K562 (cell line): Measurements from ENCODE around the gene MRGPRF. TPM values are rescaled to one million over a fixed set of nuclear protein-coding genes. Genes with fewer than 3 reads are reported as not detected.

Experiments used
- ATAC-seq: fragments of 200-7000 bp; cut with Tn5 transposase; 3 replicates; pipeline ENCODE4 v1.9.1; 2020; ENCODE audit warnings: moderate library complexity
- BruUV-seq: library from RNA; stranded (reverse); fragments of 400-500 nt; replicated peaks from 2 replicates; lab custom pipeline; 2021; lab: Mats Ljungman, UMichigan
- CTCF ChIA-PET: fragments of 300-600 bp; formaldehyde crosslinking; extraction: SDS; loops from one replicate; lab custom pipeline; 2021; ENCODE audit warnings: low intra/inter-chr PET ratio; lab: Yijun Ruan, JAX
- POLR2A ChIA-PET: fragments of 300-600, 350-650 bp; sonication (Branson Sonifier 250); formaldehyde crosslinking; extraction: SDS; loops from one replicate; lab custom pipeline; 2021; ENCODE audit warnings: antibody characterized with exemption, inconsistent platforms; lab: Yijun Ruan, JAX
- DNase-seq, 4 experiments: peaks; one replicate each; pipeline versions ENCODE4 v3.0.0 to v3.0.0-alpha.2; 2011 to 2018; ENCODE audit warnings: low spot score in 3 of 4, mixed read lengths in 3 of 4; ENCODE audit errors: extremely low read depth in 1 of 4
- FAIRE-seq: peaks from 2 replicates; lab custom pipeline; 2011; peaks lifted over from hg19 to GRCh38; lab: Jason Lieb, UNC
- H2AFZ ChIP-seq: 2 replicates; pipeline ENCODE4 v1.6.0; 2011; ENCODE audit warnings: low read depth, low read length, control low read depth, inconsistent platforms
- H3K27ac ChIP-seq: fragments of 200-600 bp; 3 replicates; pipeline ENCODE4 v1.8.0; 2011; ENCODE audit warnings: low read depth, mild to moderate bottlenecking, control low read depth, inconsistent platforms, low read length, moderate library complexity, mixed read lengths; ENCODE audit errors: extremely low read depth
- H3K27me3 ChIP-seq, 2 experiments: fragments of 300-600 bp in 1 of 2; 2 replicates in 1 of 2; 3 replicates in 1 of 2; pipeline versions ENCODE4 v1.6.0 to v1.8.0; 2011; ENCODE audit warnings: inconsistent platforms in 2 of 2, low read length in 2 of 2, mild to moderate bottlenecking in 1 of 2, mixed read lengths in 1 of 2, moderate library complexity in 1 of 2; ENCODE audit not compliant: control insufficient read depth in 2 of 2, insufficient read depth in 2 of 2
- H3K36me3 ChIP-seq: fragments of 300-600 bp; 3 replicates; pipeline ENCODE4 v1.8.0; 2011; ENCODE audit warnings: mild to moderate bottlenecking, low read length, inconsistent platforms; ENCODE audit not compliant: control insufficient read depth, insufficient read depth
- H3K4me1 ChIP-seq, 2 experiments: fragments of 200-600 bp in 1 of 2; replicated peaks in 1 of 2; 2 replicates in 1 of 2; 3 replicates in 1 of 2; pipeline versions ENCODE4 v1.5.1 to v1.8.0; 2011; ENCODE audit warnings: inconsistent platforms in 2 of 2, low read length in 2 of 2, mild to moderate bottlenecking in 1 of 2, mixed read lengths in 1 of 2, moderate library complexity in 1 of 2; ENCODE audit not compliant: control insufficient read depth in 2 of 2, insufficient read depth in 2 of 2
- H3K4me2 ChIP-seq: 2 replicates; pipeline ENCODE4 v1.6.1; 2011; ENCODE audit warnings: low read length, control low read depth, inconsistent platforms, mixed read lengths; ENCODE audit not compliant: insufficient read depth
- H3K4me3 ChIP-seq: fragments of 200-600 bp; sonication (generic), shearing (Covaris generic); 2 replicates; pipeline ENCODE4 v1.5.1; 2016; ENCODE audit warnings: control low read depth, inconsistent platforms
- H3K79me2 ChIP-seq: fragments of 200-600 bp; 3 replicates; pipeline ENCODE4 v1.8.0; 2011; ENCODE audit warnings: low read length, inconsistent platforms; ENCODE audit not compliant: control insufficient read depth, insufficient read depth
- H3K9ac ChIP-seq, 2 experiments: 2 replicates each; pipeline versions ENCODE4 v1.6.0 to v1.6.1; 2011; ENCODE audit warnings: low read depth in 2 of 2, low read length in 2 of 2, control low read depth in 1 of 2, inconsistent platforms in 1 of 2, mild to moderate bottlenecking in 1 of 2, mixed read lengths in 1 of 2; ENCODE audit not compliant: insufficient read depth in 1 of 2
- H3K9me1 ChIP-seq: one replicate; pipeline ENCODE4 v1.6.0; 2011; ENCODE audit warnings: inconsistent platforms, mild to moderate bottlenecking, low read length, moderate library complexity; ENCODE audit not compliant: control insufficient read depth, insufficient read depth
- H3K9me3 ChIP-seq: replicated peaks from 2 replicates; pipeline ENCODE4 v1.5.1; 2011; ENCODE audit warnings: low read depth, low read length, inconsistent platforms; ENCODE audit not compliant: control insufficient read depth, insufficient read depth
- H4K20me1 ChIP-seq: replicated peaks from 2 replicates; pipeline ENCODE4 v1.6.1; 2011; ENCODE audit warnings: low read length, inconsistent platforms, mixed read lengths; ENCODE audit not compliant: control insufficient read depth, insufficient read depth
- AFF1 ChIP-seq, 2 experiments: fragments of 450-650 bp; IDR thresholded peaks; 2 replicates each; pipeline ENCODE4 v1.6.1; 2018; ENCODE audit warnings: mild to moderate bottlenecking in 2 of 2, low read depth in 1 of 2; ENCODE audit not compliant: partially characterized antibody in 2 of 2
- ATF1 ChIP-seq, 2 experiments: fragments of 450-650 bp in 1 of 2; IDR thresholded peaks; 2 replicates each; pipeline ENCODE4 v1.6.1; 2016; ENCODE audit warnings: missing compliant biosample characterization in 1 of 2, missing genetic modification characterization in 1 of 2
- ATF6 ChIP-seq: sonication (generic); formaldehyde crosslinking; IDR thresholded peaks from 2 replicates; pipeline ENCODE4 v1.4.0; 2020; ENCODE audit warnings: mild to moderate bottlenecking, missing genetic modification reagents
- GABPB1 ChIP-seq: sonication (generic); formaldehyde crosslinking; IDR thresholded peaks from 2 replicates; pipeline ENCODE4 v1.8.0; 2022; ENCODE audit warnings: mild to moderate bottlenecking, missing genetic modification reagents
- GABPB2 ChIP-seq: fragments of 250-450 bp; sonication (Bioruptor Pico); conservative IDR thresholded peaks from 2 replicates; pipeline ENCODE4 v1.5.1; 2021; ENCODE audit warnings: mild to moderate bottlenecking
- NFE2 ChIP-seq: IDR thresholded peaks from 2 replicates; pipeline ENCODE4 v1.6.1; 2014; ENCODE audit warnings: antibody characterized with exemption, low read depth
- POLR3A ChIP-seq: IDR thresholded peaks from 2 replicates; pipeline ENCODE4 v1.6.1; 2011; ENCODE audit warnings: borderline replicate concordance, mild to moderate bottlenecking, moderate library complexity; ENCODE audit not compliant: insufficient read length, insufficient read depth; ENCODE audit errors: extremely low read depth
- SMARCC2 ChIP-seq: fragments of 450-650 bp; IDR thresholded peaks from 2 replicates; pipeline ENCODE4 v1.6.1; 2017; ENCODE audit warnings: antibody characterized with exemption, moderate library complexity, mild to moderate bottlenecking, low read depth
- XRCC5 ChIP-seq: fragments of 200-400 bp; formaldehyde crosslinking; IDR thresholded peaks from 2 replicates; pipeline ENCODE4 v1.6.1; 2017; ENCODE audit warnings: low read depth, mild to moderate bottlenecking, low read length
- ZBTB26 ChIP-seq: fragments of 450-650 bp; formaldehyde crosslinking; IDR thresholded peaks from 2 replicates; pipeline ENCODE4 v1.4.0; 2022; ENCODE audit warnings: missing genetic modification characterization
- ZNF263 ChIP-seq: sonication (generic); formaldehyde crosslinking; IDR thresholded peaks from 2 replicates; pipeline ENCODE4 v1.8.0; 2022; ENCODE audit warnings: mild to moderate bottlenecking, missing genetic modification reagents, borderline replicate concordance
- WGBS: fragments of 100-300 bp; shearing (Covaris generic); methylation state at CpG from one replicate; pipeline ENCODE4 v1.1.6; 2016; ENCODE audit warnings: low coverage, mixed read lengths; ENCODE audit not compliant: insufficient coverage; ENCODE audit errors: missing lambda C conversion rate; 5-methylcytosine and 5-hydroxymethylcytosine counted together
- in situ Hi-C: fragments of 300-500 bp; cut with MboI; formaldehyde crosslinking; loops from 4 replicates; pipeline ENCODE4 v1.15.0; 2018; ENCODE audit warnings: inconsistent platforms, mixed read lengths
- intact Hi-C: fragments of 100-400 bp; cut with micrococcal nuclease; formaldehyde crosslinking; loops from 2 replicates; pipeline ENCODE4 v1.14.2; 2022
- polyA plus RNA-seq, 8 experiments: library from polyadenylated mRNA; depleted of rRNA in 4 of 8; stranded (reverse) in 5 of 8; unstranded in 3 of 8; fragments of >200 nt; fragmentation: Nextera tagmentation in 2 of 8; fragmentation: Illumina TruSeq in 1 of 8; extraction: Ambion mirVana in 2 of 8; extraction: Trizol in 1 of 8; gene quantifications; 2 replicates each; pipeline versions ENCODE4 v1.2.1 to v1.2.3, GENCODE V29; 2011 to 2014; ENCODE audit warnings: inconsistent platforms in 1 of 8, missing spikeins in 1 of 8
- total RNA-seq, 7 experiments: library from RNA; depleted of rRNA in 6 of 7; stranded (reverse); fragments of >200 nt in 6 of 7; fragmentation: Illumina TruSeq in 2 of 7; extraction: Trizol in 2 of 7; gene quantifications; 2 replicates each; pipeline versions ENCODE4 v1.2.1 to v1.2.3, GENCODE V29; 2011 to 2021; ENCODE audit warnings: low replicate concordance in 1 of 7

The MRGPRF gene
- total and polyA plus RNA-seq, 9 of the 15 experiments (the other 6 are each of a cell fraction or from before 2014, with no cell fraction given) = not detected

GRCh38 chr11:69010964-69011623 lies 2.0 kb downstream of the MRGPRF start (continued):
- TF ChIP-seq ZBTB26 (CRISPR knock-in tag) (no peak), ATF1 (CRISPR knock-in tag; IDR thresholded peaks at IDR 0.05) (no peak), ATF1 (tag; IDR thresholded peaks at IDR 0.05) (peak; percentile 41; the same call in 1 of the 2 replicates)
- TF ChIP-seq, all 486 proteins: peak for 23

GRCh38 chr11:69010361-69010891 lies 2.6 kb downstream of the MRGPRF start:
- Histone ChIP-seq H3K36me3 (no peaks in the 10 kb centered on the region), H3K4me1 (peaks cover 0 to 52% of the 10 kb centered on the region in 2 experiments; a peak in 3 of 5 replicates), H2AFZ (peak overlapping the region; percentile 83), H3K4me2 (no peak overlapping the region), H4K20me1 (peaks cover 28% of the 10 kb centered on the region), H3K9me1 (peaks cover 3% of the 10 kb centered on the region), H3K9me3 (no peaks in the 10 kb centered on the region), H3K27ac (no peak overlapping the region), H3K27me3 (peaks cover 43 to 88% of the 10 kb centered on the region in 2 experiments), H3K9ac (peak overlapping the region in 1 of 2 experiments; percentile 79; a peak in 1 of 4 replicates), H3K79me2 (no peaks in the 10 kb centered on the region), H3K4me3 (no peak overlapping the region)
- ATAC-seq (no peak), DNase-seq (no peak), FAIRE-seq (no peak)
- intact Hi-C loops (no loop called here), in situ Hi-C loops (no loop called here)
- no TSS peak for BruUV-seq
- ChIA-PET CTCF (no interaction called here), POLR2A (interaction anchor here (0.7 to 1.2 kb wide), 2 partner anchors 18 to 22 kb away, joined by 3 read pairs; no protein-coding TSS in a partner anchor)
- WGBS = 27% methylated on average over 9 of the region's 9 CpGs
- TF ChIP-seq GABPB2 (CRISPR knock-in tag) (no peak), XRCC5 (0 out of 2 replicates have a peak, but pooled peaks have one; percentile 17), NFE2 (no peak), GABPB1 (no peak), AFF1 (IDR thresholded peaks at IDR 0.05; ENCODE audit: low read depth in 1 of 2, partially characterized antibody in 2 of 2) (no peak), POLR3A (no peak), ATF6 (CRISPR knock-in tag) (no peak), ZNF263 (0 out of 2 replicates have a peak, but pooled peaks have one; percentile 17), SMARCC2 (no peak)
